OCI-LY3 (cell line): ENCODE data around the gene NR3C1.
"Not testable (repeated sequence)": the region's sequence is repeated elsewhere in the genome, so short reads cannot be mapped to it uniquely, and the experiment has no call there.

Source experiments
- H2AFZ ChIP-seq: fragments of 200-600, 300-600 bp; shearing (Covaris generic); 2 replicates; pipeline ENCODE4 v1.6.0; 2014; ENCODE audit warnings: antibody characterized with exemption, low read depth, low read length
- H3K27ac ChIP-seq: fragments of 200-600, 300-600 bp; sonication (generic); 2 replicates; pipeline ENCODE4 v1.5.1; 2014; ENCODE audit warnings: mild to moderate bottlenecking, low read length, moderate library complexity, mixed read lengths
- H3K27me3 ChIP-seq: fragments of 200-600, 300-600 bp; sonication (generic); 2 replicates; pipeline ENCODE4 v1.6.1; 2014; ENCODE audit warnings: low read depth, low read length, mixed read lengths
- H3K36me3 ChIP-seq: fragments of 200-600, 300-600 bp; sonication (generic); replicated peaks from 2 replicates; pipeline ENCODE3; 2014; ENCODE audit warnings: low read depth, low read length, mixed read lengths
- H3K4me1 ChIP-seq: fragments of 300-600, 200-600 bp; sonication (generic); 2 replicates; pipeline ENCODE4 v1.6.1; 2014; ENCODE audit warnings: low read length, mixed read lengths
- H3K4me2 ChIP-seq: fragments of 200-600, 300-600 bp; sonication (generic); 2 replicates; pipeline ENCODE4 v1.6.1; 2014; ENCODE audit warnings: low read length, mixed read lengths
- H3K4me3 ChIP-seq: fragments of 300-600, 200-600 bp; sonication (generic); 2 replicates; pipeline ENCODE4 v1.5.1; 2014; ENCODE audit warnings: antibody characterized with exemption, mild to moderate bottlenecking, low read length, moderate library complexity
- H3K79me2 ChIP-seq: fragments of 300-600, 200-600 bp; shearing (Covaris generic); 2 replicates; pipeline ENCODE4 v1.6.1; 2014; ENCODE audit warnings: mild to moderate bottlenecking, low read length, mixed read lengths
- H3K9ac ChIP-seq: fragments of 300-600, 200-600 bp; shearing (Covaris generic); 2 replicates; pipeline ENCODE4 v1.6.0; 2014; ENCODE audit warnings: mild to moderate bottlenecking, low read length, moderate library complexity
- H3K9me3 ChIP-seq: fragments of 200-600, 300-600 bp; shearing (Covaris generic); 2 replicates; pipeline ENCODE4 v1.6.1; 2014; ENCODE audit warnings: low read length, mixed read lengths; ENCODE audit not compliant: insufficient read depth
- H4K20me1 ChIP-seq: fragments of 200-600, 300-600 bp; sonication (generic); 2 replicates; pipeline ENCODE4 v1.6.1; 2016; ENCODE audit warnings: low read length, mixed read lengths; ENCODE audit not compliant: insufficient read depth
- EZH2phosphoT487 ChIP-seq: fragments of 200-600 bp; shearing (Covaris generic); IDR thresholded peaks from 2 replicates; pipeline ENCODE4 v1.6.1; 2018; ENCODE audit warnings: antibody characterized with exemption, mixed run types, low read depth
- TF ChIP-seq, protein P1 (sequence below): fragments of 200-600, 300-600 bp; sonication (generic); IDR thresholded peaks from 2 replicates; pipeline ENCODE4 v1.5.1; 2014; ENCODE audit warnings: antibody characterized with exemption, low read length, low read depth

The NR3C1 gene

DNA sequence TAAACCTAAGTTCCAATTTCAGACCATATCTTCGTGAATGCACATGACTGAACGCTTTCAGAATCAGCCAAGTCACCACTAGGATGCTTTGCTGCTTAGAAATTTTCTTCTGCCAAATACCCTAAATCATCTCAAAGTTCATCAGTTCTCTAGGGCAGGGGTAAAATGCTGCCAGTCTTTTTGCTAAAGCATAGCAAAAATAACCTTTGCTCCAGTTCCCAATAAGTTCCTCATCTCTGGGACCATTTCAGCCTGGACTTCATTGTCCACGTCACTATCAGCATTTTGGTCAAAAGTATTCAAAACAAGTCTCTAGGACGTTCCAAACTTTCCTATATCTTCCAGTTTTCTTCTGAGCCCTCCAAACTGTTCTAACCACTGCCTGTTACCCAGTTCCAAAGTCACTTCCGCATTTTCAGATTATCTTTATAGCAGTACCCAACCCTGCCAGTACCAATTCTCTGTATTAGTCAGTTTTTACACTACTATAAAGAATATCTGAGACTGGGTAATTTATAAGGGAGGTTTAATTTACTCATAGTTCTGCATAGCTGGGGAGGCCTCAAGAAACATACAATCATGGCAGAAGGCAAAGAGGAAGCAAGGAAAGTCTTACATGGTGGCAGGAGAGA, 74.8 kb downstream of the NR3C1 start:
- peak overlapping the region; percentile 50 for H3K4me2 ChIP-seq
- H2AFZ ChIP-seq: no peak overlapping the region
- peaks cover 85% of the 10 kb centered on the region for H3K79me2 ChIP-seq
- peak overlapping the region; percentile 83 for H3K27ac ChIP-seq
- no peak overlapping the region for H3K9ac ChIP-seq
- TF ChIP-seq, protein P1, sequence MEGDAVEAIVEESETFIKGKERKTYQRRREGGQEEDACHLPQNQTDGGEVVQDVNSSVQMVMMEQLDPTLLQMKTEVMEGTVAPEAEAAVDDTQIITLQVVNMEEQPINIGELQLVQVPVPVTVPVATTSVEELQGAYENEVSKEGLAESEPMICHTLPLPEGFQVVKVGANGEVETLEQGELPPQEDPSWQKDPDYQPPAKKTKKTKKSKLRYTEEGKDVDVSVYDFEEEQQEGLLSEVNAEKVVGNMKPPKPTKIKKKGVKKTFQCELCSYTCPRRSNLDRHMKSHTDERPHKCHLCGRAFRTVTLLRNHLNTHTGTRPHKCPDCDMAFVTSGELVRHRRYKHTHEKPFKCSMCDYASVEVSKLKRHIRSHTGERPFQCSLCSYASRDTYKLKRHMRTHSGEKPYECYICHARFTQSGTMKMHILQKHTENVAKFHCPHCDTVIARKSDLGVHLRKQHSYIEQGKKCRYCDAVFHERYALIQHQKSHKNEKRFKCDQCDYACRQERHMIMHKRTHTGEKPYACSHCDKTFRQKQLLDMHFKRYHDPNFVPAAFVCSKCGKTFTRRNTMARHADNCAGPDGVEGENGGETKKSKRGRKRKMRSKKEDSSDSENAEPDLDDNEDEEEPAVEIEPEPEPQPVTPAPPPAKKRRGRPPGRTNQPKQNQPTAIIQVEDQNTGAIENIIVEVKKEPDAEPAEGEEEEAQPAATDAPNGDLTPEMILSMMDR: no peak
- no peak for TF ChIP-seq EZH2phosphoT487
- H4K20me1 ChIP-seq: peaks cover 20% of the 10 kb centered on the region; the same call in 1 of the 2 replicates
- H3K36me3 ChIP-seq: peaks cover 49% of the 10 kb centered on the region
- peak overlapping the region; percentile 37; the same call in 1 of the 2 replicates for H3K4me3 ChIP-seq
- H3K9me3 ChIP-seq: peaks cover 9% of the 10 kb centered on the region; the same call in 1 of the 2 replicates
- no peaks in the 10 kb centered on the region for H3K27me3 ChIP-seq
- H3K4me1 ChIP-seq: peaks cover 26% of the 10 kb centered on the region

DNA sequence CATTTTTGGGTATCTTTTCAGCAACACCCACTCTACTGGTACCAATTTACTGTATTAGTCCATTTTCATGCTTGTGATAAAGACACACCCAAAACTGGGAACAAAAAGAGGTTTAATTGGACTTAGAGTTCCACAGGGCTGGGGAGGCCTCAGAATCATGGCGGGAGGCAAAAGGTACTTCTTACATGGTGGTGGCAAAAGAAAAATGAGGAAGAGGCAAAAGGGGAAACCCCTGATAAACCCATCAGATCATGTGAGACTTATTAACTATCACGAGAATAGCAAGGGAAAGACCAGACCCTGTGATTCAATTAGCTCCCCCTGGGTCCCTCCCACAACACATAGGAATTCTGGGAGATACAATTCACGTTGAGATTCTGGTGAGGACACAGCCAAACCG, 78.4 kb downstream of the NR3C1 start:
- Histone ChIP-seq H3K36me3 (peaks cover 45% of the 10 kb centered on the region), H3K4me1 (peaks cover 25% of the 10 kb centered on the region), H3K79me2 (peaks cover 95% of the 10 kb centered on the region), H4K20me1 (peaks cover 38% of the 10 kb centered on the region)
- H3K27ac ChIP-seq, H3K4me2 ChIP-seq, H3K9ac ChIP-seq, H3K27me3 ChIP-seq, H3K9me3 ChIP-seq, H2AFZ ChIP-seq, H3K4me3 ChIP-seq: not testable (repeated sequence)

DNA sequence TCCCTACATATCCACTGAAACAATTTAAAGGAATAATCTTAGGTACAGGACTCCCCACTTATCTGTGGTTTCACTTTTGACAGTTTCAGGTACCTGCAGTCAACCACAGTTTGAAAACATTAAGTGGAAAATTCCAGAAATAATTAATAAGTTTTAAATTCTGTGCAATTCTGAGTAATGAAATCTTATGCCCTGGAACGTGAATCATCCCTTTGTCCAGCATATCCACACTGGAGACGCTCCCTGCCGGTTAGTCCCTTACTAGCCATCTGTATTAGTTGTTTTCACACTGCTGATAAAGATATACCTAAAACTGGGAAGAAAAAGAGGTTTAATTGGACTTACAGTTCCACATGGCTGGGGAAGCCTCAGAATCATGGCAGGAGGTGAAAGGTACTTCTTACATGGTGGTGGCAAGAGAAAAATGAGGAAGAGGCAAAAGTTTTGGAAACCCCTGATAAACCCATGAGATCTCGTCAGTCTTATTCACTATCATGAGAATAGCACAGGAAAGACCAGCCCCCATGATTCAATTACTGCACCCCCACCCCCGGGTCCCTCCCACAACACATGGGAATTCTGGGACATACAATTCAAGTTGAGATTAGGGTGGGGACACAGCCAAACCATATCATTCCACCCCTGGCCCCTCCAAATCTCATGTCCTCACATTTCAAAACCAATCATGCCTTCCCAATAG, 80.4 kb downstream of the NR3C1 start:
- H2AFZ ChIP-seq, H3K4me3 ChIP-seq, H3K9me3 ChIP-seq, H3K9ac ChIP-seq, H3K27me3 ChIP-seq, H3K4me2 ChIP-seq, H3K27ac ChIP-seq, H3K4me1 ChIP-seq: not testable (repeated sequence)
- H3K79me2 ChIP-seq: peaks cover 95% of the 10 kb centered on the region
- peaks cover 58% of the 10 kb centered on the region for H4K20me1 ChIP-seq
- H3K36me3 ChIP-seq: peaks cover 39% of the 10 kb centered on the region

DNA sequence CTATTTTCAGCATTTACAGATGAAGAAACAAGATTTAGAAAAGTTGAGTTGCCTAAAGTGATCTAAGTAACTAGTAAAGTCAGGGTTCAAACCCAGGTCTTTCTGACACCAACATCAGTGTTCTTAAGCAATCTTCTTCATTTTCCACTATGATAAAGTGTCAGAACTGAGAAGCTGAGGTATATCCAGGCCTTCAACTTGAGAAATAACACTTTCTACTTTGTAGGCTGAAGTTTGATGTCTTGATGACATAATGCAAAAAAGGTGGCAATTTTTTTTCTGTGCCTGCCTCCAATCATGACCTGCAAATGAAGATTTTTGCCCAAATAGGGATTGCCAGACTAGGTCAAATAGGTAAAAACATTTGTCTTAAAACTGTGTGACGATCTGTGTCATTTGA, 81.3 kb downstream of the NR3C1 start:
- Histone ChIP-seq H2AFZ (no peak overlapping the region), H3K9me3 (0 out of 2 replicates have a peak, but pooled peaks cover under 1% of the 10 kb centered on the region), H3K4me1 (peaks cover 7% of the 10 kb centered on the region), H3K4me2 (no peak overlapping the region), H3K79me2 (peaks cover 95% of the 10 kb centered on the region), H3K9ac (no peak overlapping the region), H3K27ac (no peak overlapping the region), H3K27me3 (no peaks in the 10 kb centered on the region), H3K36me3 (peaks cover 35% of the 10 kb centered on the region), H4K20me1 (peaks cover 62% of the 10 kb centered on the region), H3K4me3 (no peak overlapping the region)
- TF ChIP-seq EZH2phosphoT487: no peak
- TF ChIP-seq, protein P1: no peak
